ENCODE measurements around the gene ADRB1. TPM values are rescaled to one million over a fixed set of nuclear protein-coding genes. Genes with fewer than 3 reads are reported as not detected.

ADRB1 gene
- total and polyA plus RNA-seq, 2 donors (not counting 3 experiments of a cell fraction or from before 2014, with no cell fraction given), result 0.23 to 0.97 TPM

- POLR2A ChIA-PET, result interaction anchor here (0.9 kb wide), 1 partner anchor 14 kb away, joined by 4 read pairs; no protein-coding TSS in a partner anchor
- CTCF ChIA-PET, result interaction anchor here (1.0 to 1.6 kb wide), 2 partner anchors 12 to 27 kb away, joined by 3 to 4 read pairs; no protein-coding TSS in a partner anchor
- H3K9me1 ChIP-seq (replicated peaks; ENCODE audit: control insufficient read depth, extremely low read depth, insufficient read depth, low read length), result no peaks in the 10 kb centered on the region
- H3K4me2 ChIP-seq (ENCODE audit: insufficient read depth, low read length), result no peak overlapping the region
- H3K4me1 ChIP-seq (ENCODE audit: control insufficient read depth, extremely low read depth, insufficient read depth, low read length), result no peaks in the 10 kb centered on the region
- no peaks in the 10 kb centered on the region for H3K79me2 ChIP-seq (ENCODE audit: control insufficient read depth, insufficient read depth, low read length)
- H3K36me3 ChIP-seq (ENCODE audit: control insufficient read depth in 2 of 2, extremely low read depth in 1 of 2, insufficient read depth in 2 of 2, low read length in 2 of 2), result no peaks in the 10 kb centered on the region
- H3K27ac ChIP-seq (ENCODE audit: insufficient read depth, low read depth, low read length), result no peak overlapping the region
- no TSS peak for BruUV-seq (replicated peaks)
- H2AFZ ChIP-seq (ENCODE audit: low read depth, low read length), result no peak overlapping the region
- no peak overlapping the region for H3K9ac ChIP-seq (replicated peaks; ENCODE audit: extremely low read depth, insufficient read depth, low read length)
- H3K9me3 ChIP-seq (replicated peaks; ENCODE audit: control insufficient read depth, insufficient read depth, low read length), result no peaks in the 10 kb centered on the region
- FAIRE-seq (no peak), DNase-seq (ENCODE audit: low read depth, low spot score) (no peak)
- intact Hi-C loops (cut with micrococcal nuclease) (no loop called here), dilution Hi-C loops (cut with MboI; ENCODE audit: extremely low pct_ligation_motif_present, low sequenced_read_pairs) (no loop called here)
- no peaks in the 10 kb centered on the region for H3K27me3 ChIP-seq (ENCODE audit: control insufficient read depth in 2 of 2, insufficient read depth in 2 of 2, low read length in 2 of 2)
- H4K20me1 ChIP-seq (replicated peaks; ENCODE audit: control insufficient read depth, extremely low read depth, insufficient read depth, low read length), result no peaks in the 10 kb centered on the region
- H3K4me3 ChIP-seq (replicated peaks in 1 of 3; ENCODE audit: insufficient read depth in 1 of 3, low read depth in 1 of 3, low read length in 3 of 3), result no peak overlapping the region
- TF ChIP-seq JUN (IDR thresholded peaks at IDR 0.05; ENCODE audit: borderline replicate concordance, insufficient read depth, insufficient read length, low read depth) (no peak), FOS (IDR thresholded peaks at IDR 0.05; ENCODE audit: borderline replicate concordance, insufficient read depth, low read length) (no peak), POLR2A (IDR thresholded peaks at IDR 0.05; ENCODE audit: low read depth, low read length) (no peak), EZH2 (IDR thresholded peaks at IDR 0.05; ENCODE audit: borderline replicate concordance, low read depth, low read length, severe bottlenecking) (no peak)
Observed at GRCh38 chr10:114035791-114036190, 7.9 kb upstream of the ADRB1 start.

- Histone ChIP-seq H3K9me1 (replicated peaks; ENCODE audit: control insufficient read depth, extremely low read depth, insufficient read depth, low read length) (no peaks in the 10 kb centered on the region), H2AFZ (ENCODE audit: low read depth, low read length) (no peak overlapping the region), H3K4me1 (ENCODE audit: control insufficient read depth, extremely low read depth, insufficient read depth, low read length) (peaks cover 4% of the 10 kb centered on the region), H3K9me3 (replicated peaks; ENCODE audit: control insufficient read depth, insufficient read depth, low read length) (no peaks in the 10 kb centered on the region), H3K36me3 (ENCODE audit: control insufficient read depth in 2 of 2, extremely low read depth in 1 of 2, insufficient read depth in 2 of 2, low read length in 2 of 2) (no peaks in the 10 kb centered on the region), H3K4me2 (ENCODE audit: insufficient read depth, low read length) (no peak overlapping the region), H3K27ac (ENCODE audit: insufficient read depth, low read depth, low read length) (no peak overlapping the region), H3K9ac (replicated peaks; ENCODE audit: extremely low read depth, insufficient read depth, low read length) (no peak overlapping the region), H4K20me1 (replicated peaks; ENCODE audit: control insufficient read depth, extremely low read depth, insufficient read depth, low read length) (no peaks in the 10 kb centered on the region), H3K79me2 (ENCODE audit: control insufficient read depth, insufficient read depth, low read length) (no peaks in the 10 kb centered on the region), H3K4me3 (replicated peaks in 1 of 3; ENCODE audit: insufficient read depth in 1 of 3, low read depth in 1 of 3, low read length in 3 of 3) (no peak overlapping the region), H3K27me3 (ENCODE audit: control insufficient read depth in 2 of 2, insufficient read depth in 2 of 2, low read length in 2 of 2) (no peaks in the 10 kb centered on the region)
- intact Hi-C loops (cut with micrococcal nuclease), result no loop called here
- DNase-seq (ENCODE audit: low read depth, low spot score), result no peak
- ChIA-PET CTCF (interaction anchor here (1.2 kb wide), 1 partner anchor 62 kb away, joined by 3 read pairs; no protein-coding TSS in a partner anchor), POLR2A (no interaction called here)
- FAIRE-seq, result peak; percentile 53
- no TSS peak for BruUV-seq (replicated peaks)
- dilution Hi-C loops (cut with MboI; ENCODE audit: extremely low pct_ligation_motif_present, low sequenced_read_pairs), result no loop called here
- no peak for TF ChIP-seq GATA2 (IDR thresholded peaks at IDR 0.05; ENCODE audit: insufficient read depth, insufficient read length, low read depth, low read length)
- TF ChIP-seq POLR2A (IDR thresholded peaks at IDR 0.05; ENCODE audit: low read depth, low read length), result no peak
- TF ChIP-seq CTCF (IDR thresholded peaks at IDR 0.05; ENCODE audit: extremely low read depth in 1 of 2, insufficient read depth in 1 of 2, low read depth in 1 of 2, low read length in 2 of 2), result no peak
- no peak for TF ChIP-seq MAX (IDR thresholded peaks at IDR 0.05; ENCODE audit: insufficient read depth, insufficient read length)
- no peak for TF ChIP-seq JUN (IDR thresholded peaks at IDR 0.05; ENCODE audit: borderline replicate concordance, insufficient read depth, insufficient read length, low read depth)
- TF ChIP-seq MYC (IDR thresholded peaks at IDR 0.05; ENCODE audit: low read depth, low read length), result no peak
- TF ChIP-seq POLR2AphosphoS5 (IDR thresholded peaks at IDR 0.05; ENCODE audit: insufficient read depth, low read depth, low read length), result no peak
- no peak for TF ChIP-seq FOS (IDR thresholded peaks at IDR 0.05; ENCODE audit: borderline replicate concordance, insufficient read depth, low read length)
- no peak for TF ChIP-seq EZH2 (IDR thresholded peaks at IDR 0.05; ENCODE audit: borderline replicate concordance, low read depth, low read length, severe bottlenecking)
Observed at GRCh38 chr10:114038819-114039218, 4.8 kb upstream of the ADRB1 start.

Measured in endothelial cell of umbilical vein (primary cell).